ENCODE measurements around the gene PYGO1.

Gene PYGO1

GRCh38 chr15:55576943-55577342 is 11.2 kb downstream of the PYGO1 start:
- Histone ChIP-seq H3K4me3 (no peak overlapping the region), H3K27ac (no peak overlapping the region)
- no peak for DNase-seq (ENCODE audit: low spot score)
- TF ChIP-seq, protein P1, sequence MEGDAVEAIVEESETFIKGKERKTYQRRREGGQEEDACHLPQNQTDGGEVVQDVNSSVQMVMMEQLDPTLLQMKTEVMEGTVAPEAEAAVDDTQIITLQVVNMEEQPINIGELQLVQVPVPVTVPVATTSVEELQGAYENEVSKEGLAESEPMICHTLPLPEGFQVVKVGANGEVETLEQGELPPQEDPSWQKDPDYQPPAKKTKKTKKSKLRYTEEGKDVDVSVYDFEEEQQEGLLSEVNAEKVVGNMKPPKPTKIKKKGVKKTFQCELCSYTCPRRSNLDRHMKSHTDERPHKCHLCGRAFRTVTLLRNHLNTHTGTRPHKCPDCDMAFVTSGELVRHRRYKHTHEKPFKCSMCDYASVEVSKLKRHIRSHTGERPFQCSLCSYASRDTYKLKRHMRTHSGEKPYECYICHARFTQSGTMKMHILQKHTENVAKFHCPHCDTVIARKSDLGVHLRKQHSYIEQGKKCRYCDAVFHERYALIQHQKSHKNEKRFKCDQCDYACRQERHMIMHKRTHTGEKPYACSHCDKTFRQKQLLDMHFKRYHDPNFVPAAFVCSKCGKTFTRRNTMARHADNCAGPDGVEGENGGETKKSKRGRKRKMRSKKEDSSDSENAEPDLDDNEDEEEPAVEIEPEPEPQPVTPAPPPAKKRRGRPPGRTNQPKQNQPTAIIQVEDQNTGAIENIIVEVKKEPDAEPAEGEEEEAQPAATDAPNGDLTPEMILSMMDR (IDR thresholded peaks at IDR 0.05): no peak

- DNase-seq (ENCODE audit: low spot score): no peak
- Histone ChIP-seq H3K27ac (no peak overlapping the region), H3K4me3 (no peak overlapping the region)
- TF ChIP-seq, protein P1 (IDR thresholded peaks at IDR 0.05): no peak
Measured at GRCh38 chr15:55574096-55574495, 14.0 kb downstream of the PYGO1 start.

GRCh38 chr15:55573224-55573623 is 14.9 kb downstream of the PYGO1 start:
- TF ChIP-seq, protein P1 (IDR thresholded peaks at IDR 0.05): no peak
- no peak for DNase-seq (ENCODE audit: low spot score)
- Histone ChIP-seq H3K4me3 (no peak overlapping the region), H3K27ac (no peak overlapping the region)

- TF ChIP-seq, protein P1 (IDR thresholded peaks at IDR 0.05): no peak
- Histone ChIP-seq H3K4me3 (no peak overlapping the region), H3K27ac (no peak overlapping the region)
- no peak for DNase-seq (ENCODE audit: low spot score)
Measured at GRCh38 chr15:55564347-55565145, 23.6 kb downstream of the PYGO1 start.

DNA sequence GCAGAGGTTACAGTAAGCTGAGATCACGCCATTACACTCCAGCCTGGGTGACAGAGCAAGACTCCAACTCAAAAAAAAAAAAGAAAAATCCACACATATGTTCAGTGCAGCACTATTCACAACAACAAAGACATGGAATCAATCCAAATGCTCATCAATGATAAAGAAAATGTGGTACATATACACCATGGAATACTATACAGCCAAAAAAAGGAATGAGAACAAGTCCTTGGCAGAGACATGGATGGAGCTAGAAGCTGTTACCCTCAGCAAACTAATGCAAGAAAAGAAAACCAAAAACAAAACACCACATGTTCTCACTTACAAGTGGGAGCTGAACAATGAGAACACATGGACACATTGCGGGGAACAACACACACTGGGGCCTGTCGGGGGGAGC is 25.5 kb downstream of the PYGO1 start:
- H3K4me3 ChIP-seq: no peak overlapping the region

DNA sequence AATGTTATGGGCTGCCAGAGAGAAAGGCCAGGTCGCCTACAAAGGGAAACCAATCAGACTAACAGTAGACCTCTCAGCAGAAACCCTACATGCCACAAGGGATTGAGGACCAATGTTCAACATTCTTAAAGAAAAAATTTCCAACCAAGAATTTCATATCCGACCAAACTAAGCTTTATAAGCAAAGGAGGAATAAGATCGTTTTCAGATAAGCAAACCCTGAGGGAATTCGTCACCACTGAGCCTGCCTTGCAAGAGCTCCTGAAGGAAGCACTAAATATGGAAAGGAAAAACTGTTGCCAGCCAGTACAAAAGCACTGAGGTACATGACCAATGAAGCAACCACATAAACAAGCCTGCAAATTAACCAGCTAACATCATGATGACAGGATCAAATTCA is 33.1 kb downstream of the PYGO1 start:
- no peak overlapping the region for H3K4me3 ChIP-seq
- no peak for DNase-seq (ENCODE audit: low spot score)
- no peak overlapping the region for H3K27ac ChIP-seq
- TF ChIP-seq, protein P1 (IDR thresholded peaks at IDR 0.05): no peak

More for the DNA sequence above, 25.5 kb downstream of the PYGO1 start:
- no peak for DNase-seq (ENCODE audit: low spot score)
- TF ChIP-seq, protein P1 (IDR thresholded peaks at IDR 0.05): no peak
- H3K27ac ChIP-seq: no peak overlapping the region

GRCh38 chr15:55552926-55553325 is 35.2 kb downstream of the PYGO1 start:
- peak overlapping the region; percentile 6 for H3K4me3 ChIP-seq
- TF ChIP-seq, protein P1 (IDR thresholded peaks at IDR 0.05): no peak
- peak; percentile 72 for DNase-seq (ENCODE audit: low spot score)
- H3K27ac ChIP-seq: peak overlapping the region; percentile 33 to 74
